NCI-H2227 (cell line): ENCODE data around the gene CUL3.
A peak's percentile ranks its signal among the peaks of the same experiment; 100 is the strongest.
"Not testable (repeated sequence)": the region's sequence is repeated elsewhere in the genome, so short reads cannot be mapped to it uniquely, and the experiment has no call there.

ENCODE experiments used
- DNase-seq: peaks from one replicate; lab custom pipeline; 2025; ENCODE audit not compliant: unreplicated experiment; lab: John Stamatoyannopoulos, UW

The CUL3 gene

DNA sequence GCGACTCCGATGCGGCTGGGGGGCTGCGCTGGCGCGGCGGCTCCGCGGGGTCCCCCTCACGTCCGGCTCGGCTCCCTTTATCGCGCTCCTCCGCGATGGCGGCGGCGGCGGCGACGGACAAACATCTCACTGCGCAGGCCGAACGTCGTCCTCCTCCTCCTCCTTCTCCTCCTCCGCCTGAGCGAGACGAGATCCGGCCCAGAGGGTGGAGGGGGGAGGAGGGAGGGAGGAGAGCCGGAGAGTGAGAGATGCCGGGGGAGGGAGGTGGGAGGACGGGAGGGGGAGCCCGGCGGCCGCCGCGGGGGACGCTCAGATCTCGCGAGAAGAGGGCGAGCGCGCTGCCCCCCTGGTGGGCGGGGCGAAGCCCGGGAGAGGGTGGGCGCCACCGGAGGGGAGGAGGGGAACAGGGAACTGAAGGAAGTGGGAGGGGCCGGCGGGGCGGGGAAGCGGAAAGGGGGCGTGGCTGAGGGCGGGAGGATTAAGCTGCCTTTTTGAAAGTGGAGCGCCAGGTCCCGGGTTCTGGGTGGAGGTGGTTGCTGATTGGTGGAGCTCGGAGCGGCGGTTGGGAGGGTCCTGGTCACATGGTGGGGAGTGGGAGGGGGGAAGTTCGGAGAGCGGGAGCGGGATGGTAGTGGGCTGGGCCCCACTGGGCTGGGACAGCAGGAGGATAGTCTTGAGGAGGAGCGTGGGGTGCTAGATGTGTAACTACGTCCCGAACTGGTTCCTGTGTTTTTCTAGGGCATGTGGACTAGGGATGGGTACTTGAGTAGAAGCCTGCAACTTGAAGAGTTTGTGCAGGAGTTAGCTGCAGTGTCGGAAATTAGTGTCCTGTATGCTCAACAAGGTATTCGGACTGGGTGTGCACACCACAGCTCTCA, at the start of gene CUL3:
TSS of gene CUL3 (minus strand) at position 153 of the 878 bp plus-strand sequence. CDS start 354 bp downstream, outside the sequence.
- peak; percentile 99 for DNase-seq

DNA sequence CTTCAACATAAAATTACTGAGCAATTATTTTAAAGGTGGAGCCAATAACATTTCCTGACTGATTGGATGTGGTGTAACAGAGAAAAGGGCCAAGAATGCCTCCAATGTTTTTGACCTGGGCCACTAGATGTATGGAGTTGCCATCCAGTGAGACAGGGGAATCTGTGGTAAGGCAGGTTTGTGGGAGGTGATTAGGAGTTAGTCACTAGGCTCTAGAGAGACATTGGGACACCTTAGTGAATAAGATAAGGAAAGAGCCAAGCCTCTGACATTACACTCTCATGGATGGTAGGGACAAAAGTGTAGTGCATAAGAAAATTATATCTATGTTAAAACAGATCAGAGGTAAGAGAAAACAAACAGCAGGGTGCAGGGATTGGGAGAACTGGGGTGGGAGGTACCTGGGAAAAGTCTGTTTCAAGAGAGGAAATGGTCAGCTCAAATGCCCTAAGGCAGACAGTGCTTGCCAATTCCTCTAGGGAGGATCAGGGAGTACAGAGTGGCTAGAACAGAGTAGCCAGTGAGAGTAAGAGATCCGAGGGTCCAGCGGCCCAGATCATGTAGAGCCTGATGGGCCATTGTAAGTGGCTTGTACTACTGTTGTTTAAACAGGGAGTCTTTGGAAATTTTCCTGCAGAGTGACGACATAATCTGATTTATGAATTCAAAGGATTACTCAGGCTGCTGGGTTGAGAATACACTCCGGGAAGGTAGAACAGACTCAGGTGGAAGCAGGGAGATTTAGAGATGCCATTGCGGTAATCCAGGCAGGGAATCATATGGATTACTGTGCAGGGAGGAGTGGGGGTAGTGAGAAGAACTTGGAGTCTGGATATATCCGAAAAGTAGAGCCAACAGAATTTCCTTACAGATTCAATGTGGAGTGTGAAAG, 45.7 kb upstream of the CUL3 start:
- DNase-seq, result no peak

DNA sequence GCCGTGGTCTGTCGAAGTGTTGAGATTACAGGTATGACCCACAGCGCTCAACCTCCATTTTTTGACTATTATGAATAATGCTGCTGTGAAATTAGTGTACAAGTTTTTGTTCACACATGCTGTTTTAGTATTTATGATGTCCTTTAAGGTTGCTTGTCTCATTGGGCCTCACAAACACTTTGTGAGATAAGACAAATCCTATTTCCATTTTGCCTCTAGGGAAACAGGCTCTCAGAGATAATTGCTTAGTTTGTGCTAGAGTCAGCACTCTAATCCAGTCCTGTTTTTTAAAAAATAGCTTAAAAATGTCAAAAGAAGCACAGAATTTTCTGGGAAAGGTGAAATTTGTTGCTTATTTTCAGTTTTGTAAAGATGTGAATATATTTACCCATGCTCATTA, 43.3 kb upstream of the CUL3 start:
- DNase-seq, result no peak

DNA sequence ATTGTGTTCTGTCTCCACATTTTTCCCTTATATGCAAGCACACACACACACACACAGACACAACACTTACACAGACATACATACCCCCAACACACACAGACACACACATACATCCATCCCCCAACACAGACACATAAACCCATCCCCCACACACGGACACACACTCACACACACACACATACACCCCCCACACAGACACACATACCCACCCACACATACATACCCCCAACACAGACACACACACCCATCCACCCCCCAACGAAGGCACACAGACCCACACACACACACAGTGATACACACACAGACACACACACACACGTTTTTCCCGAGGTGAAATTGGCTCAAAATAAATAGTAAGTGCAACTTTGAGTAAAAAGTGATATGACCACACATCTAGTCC, 41.6 kb upstream of the CUL3 start:
- no peak for DNase-seq

DNA sequence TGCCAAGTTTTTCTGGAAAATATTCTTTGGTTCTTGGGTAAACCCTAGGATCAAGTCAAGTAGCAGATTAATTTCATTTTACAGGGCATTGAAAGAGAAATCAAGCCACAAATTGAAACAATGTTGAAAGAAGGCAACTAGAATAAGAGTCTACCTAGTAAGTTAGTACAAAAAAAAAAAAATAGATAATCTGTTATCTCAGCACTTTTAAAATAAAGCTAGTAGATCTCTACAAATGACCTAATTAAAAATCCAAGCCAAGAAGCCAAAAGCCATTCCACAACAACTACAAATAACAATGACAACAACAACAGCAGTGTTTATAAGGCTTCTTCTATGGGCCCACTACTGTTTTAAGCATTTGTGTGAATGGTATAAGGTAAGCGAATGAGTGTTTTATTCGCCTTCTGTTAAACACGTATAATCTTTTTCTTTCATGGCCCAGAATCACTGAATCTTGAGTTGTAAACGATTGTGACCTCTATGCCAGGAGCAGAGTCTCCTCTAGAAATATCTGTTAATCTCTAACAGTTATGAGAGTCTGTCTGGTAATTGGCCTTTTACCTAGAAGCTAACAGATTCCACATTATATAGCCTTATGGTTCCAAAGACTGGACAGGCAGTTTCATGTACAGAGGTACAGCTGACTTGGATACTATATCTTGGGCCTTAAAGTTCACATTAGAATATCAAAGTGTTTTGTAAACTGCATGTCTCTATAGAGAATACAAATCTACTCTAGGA, 28.6 kb upstream of the CUL3 start:
- no peak for DNase-seq

DNA sequence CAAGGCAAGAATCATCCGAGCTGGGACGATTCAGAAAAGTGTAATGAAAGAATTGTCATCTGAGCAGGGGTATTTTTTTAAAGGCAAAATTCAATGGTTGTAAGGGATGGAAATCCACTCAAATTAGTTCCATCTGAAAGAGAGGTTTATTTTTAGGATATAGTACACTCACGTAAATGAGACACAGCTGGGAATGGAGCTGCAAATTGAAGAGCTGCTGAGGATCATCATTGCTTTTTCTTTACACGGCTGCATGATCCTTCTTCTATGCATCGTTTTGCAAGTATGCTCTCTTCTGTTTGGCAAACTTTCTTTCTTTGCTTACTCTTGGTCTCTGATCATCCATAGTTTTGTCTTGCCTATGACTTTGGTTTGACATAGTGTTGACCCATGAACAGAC, 27.4 kb upstream of the CUL3 start:
- DNase-seq, result no peak

DNA sequence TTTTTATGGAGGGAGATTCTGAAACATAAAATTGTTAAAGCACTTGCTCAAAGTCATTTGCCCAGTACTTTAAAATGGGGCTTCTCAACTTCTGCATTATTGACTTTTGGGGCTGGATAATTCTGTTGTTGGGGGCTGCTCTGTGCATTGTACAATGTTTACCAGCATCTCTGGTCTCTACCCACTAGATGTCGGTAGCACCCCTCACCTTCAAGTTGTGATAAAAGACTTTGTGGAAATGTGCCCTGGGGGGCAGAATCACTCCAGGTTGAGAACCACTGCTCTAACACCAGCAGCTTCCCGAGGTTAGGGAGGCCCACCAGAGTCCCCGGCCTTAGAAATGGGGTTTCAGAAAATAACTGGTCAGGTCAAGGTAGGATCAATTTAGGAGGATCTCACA, 26.8 kb upstream of the CUL3 start:
- DNase-seq, result no peak

DNA sequence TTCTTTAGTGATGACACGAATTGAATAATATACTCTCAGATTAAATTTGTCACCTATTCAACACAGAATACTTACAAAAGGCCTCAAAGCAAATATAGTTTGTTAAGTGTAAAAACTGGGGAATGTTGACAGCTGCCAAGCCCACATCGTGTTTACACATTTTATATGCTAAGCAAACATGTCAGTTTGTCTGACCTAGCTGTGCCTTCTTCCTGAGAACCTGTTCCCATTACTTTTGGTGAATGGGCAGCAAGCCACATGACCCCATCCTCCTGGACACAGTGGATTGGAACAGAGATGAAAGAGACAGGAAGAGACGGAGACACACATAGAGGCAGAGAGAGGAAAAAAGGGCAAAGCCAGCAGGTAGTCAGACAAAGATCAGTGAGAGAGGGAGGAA, 22.9 kb upstream of the CUL3 start:
- no peak for DNase-seq

DNA sequence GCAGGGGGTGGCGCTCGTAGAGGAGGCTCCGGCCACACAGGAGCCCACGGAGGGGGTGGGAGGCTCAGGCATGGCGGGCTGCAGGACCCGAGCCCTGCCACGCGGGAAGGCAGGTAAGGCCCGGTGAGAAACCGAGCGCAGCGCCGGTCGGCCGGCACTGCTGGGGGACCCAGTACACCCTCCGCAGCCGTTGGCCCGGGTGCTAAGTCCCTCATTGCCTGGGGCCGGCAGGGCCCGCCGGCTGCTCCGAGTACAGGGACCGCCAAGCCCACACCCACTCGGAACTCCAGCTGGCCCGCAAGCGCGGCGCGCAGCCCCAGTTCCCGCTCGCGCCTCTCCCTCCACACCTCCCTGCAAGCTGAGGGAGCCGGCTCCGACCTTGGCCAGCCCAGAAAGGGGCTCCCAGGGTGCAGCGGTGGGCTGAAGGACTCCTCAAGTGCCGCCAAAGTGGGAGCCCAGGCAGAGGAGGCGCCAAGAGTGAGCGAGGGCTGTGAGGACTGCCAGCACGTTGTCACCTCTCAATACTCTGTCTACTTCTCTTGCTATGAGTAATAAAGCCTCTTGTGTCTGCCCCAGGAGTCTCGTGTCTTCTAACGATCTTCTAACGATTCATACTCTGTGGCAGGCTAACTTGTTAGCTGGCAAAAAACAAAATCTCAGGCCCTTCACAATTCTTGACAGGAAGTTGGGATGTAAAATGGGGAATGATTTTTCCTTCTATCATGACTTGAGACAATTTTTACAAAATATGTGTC, 18.8 kb upstream of the CUL3 start:
- DNase-seq, result not testable (repeated sequence)

DNA sequence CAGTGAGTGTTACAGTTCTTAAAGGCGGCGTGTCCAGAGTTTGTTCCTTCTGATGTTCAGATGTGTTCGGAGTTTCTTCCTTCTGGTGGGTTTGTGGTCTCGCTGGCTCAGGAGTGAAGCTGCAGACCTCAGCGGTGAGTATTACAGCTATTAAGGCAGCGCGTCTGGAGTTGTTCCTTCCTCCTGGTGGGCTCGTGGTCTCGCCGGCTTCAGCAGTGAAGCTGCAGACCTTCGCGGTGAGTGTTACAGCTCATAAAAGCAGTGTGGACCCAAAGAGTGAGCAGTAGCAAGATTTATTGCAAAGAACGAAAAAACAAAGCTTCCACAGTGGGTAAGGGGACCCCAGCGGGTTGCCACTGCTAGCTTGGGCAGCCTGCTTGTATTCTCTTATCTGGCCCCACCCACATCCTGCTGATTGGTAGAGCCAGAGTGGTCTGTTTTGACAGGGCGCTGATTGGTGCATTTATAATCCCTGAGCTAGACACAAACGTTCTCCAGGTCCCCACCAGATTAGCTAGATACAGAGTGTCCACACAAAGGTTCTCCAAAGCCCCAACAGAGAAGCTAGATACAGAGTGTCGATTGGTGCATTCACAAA, 17.7 kb upstream of the CUL3 start:
- DNase-seq, result not testable (repeated sequence)

DNA sequence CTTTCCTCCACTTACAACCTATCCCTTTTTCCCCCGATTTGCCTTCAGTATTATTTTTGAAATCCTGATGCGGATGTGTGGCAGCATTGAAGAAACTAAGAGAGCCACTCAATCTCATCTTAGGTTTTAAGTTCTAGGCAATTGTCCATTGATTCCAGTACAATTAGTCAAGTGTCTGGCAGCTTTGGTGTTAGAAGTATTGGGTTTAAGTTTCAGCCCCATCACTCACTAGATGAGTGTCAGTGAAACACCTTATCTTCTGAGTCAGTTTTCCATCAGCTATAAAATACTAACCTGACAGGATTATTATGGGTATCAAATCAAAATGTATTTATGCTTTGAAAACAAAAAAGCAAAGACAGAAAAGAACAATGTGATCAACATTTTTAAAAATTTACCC, 16.8 kb upstream of the CUL3 start:
- no peak for DNase-seq

DNA sequence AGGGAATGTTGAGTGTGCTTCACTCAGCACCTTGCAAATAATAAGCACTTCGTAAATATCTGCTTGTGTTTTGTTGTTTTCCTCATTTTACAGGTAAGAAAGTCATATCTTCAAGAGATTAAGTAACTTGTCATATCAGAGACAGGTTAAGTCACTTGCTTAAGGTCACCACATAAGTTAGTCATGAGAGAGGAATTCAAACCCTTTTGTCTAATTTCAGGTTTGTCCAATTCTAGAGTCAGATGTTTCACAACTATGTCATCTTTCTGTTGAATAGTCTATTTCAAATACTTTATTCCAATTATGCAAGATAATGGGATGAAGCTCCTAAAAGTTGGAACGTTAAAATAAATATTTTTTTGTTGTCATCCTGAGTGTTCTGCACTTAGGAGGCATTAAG, 13.5 kb upstream of the CUL3 start:
- DNase-seq, result no peak

DNA sequence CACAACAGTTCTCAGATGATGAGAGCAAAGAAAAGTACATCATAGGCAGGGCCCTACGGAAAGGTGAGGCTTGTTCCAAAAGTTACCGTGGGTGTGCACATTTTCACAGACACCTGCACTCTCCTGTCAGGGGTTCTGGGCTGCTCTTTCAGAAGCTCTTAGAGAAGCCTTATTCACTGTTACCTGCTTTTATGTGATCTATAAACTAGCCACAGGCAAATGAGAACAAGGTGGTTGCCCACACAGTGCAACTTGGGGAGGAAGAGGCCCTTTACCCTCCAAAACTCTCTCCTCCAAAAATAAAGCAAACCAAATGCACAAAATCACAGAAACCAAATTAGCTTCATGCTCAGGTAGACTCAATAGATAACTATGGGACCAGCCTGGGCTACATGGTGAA, 11.1 kb upstream of the CUL3 start:
- no peak for DNase-seq

DNA sequence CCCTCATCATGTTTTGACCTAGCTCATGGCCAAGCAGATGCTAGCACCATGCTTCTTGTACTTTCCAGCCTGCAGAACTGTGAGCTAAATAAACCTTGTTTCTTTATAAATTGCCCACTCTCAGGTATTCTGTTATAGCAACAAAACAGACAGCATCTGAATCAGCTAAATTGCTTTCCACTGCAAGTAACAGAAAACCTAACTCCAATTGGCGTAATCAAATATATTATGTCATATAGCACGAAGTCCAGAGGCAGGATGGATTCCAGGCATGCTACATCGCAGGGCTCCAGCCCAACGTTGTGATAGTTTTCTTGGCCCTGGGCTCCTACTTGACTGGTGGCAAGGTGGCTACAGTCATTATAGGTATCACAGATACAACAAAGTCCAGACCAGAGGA, 10.4 kb upstream of the CUL3 start:
- no peak for DNase-seq

DNA sequence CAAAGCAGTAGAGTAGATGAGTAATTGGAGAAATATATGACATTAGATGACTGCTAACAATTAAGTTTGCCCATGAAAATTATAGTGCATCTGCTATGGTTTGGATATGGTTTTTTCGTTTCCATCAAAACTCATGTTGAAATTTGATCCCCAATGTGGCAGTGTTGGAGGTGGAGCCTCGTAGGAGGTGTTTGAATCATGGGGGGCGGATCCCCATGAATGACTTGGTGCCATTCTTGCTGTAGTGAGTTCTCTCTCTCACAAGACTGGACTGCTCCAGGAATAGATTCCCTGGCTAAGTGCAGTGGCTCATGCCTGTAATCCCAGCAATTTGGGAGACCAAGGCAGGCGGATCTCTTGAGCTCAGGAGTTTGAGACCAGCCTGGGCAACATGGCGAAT, 9.7 kb upstream of the CUL3 start:
- DNase-seq, result no peak

DNA sequence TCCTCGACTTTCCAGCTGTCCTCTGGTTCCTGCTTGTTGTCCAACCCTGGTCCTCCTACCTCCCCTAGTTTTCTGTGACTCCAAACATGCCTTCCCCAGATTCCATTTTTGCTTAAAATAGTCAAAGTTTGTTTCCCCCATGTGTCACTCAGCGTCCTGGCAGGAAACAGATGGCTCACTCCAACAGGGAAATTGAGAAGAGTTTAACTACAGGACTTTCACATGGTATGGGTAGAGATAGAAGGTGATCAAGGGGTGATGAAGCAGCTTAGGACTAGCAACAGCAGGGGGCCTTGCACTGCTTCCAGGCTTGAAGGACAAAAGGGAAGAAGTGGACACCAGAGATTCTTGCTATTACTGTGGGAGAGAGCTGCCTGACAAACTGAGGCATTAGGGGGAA, 6.1 kb upstream of the CUL3 start:
- DNase-seq, result no peak

DNA sequence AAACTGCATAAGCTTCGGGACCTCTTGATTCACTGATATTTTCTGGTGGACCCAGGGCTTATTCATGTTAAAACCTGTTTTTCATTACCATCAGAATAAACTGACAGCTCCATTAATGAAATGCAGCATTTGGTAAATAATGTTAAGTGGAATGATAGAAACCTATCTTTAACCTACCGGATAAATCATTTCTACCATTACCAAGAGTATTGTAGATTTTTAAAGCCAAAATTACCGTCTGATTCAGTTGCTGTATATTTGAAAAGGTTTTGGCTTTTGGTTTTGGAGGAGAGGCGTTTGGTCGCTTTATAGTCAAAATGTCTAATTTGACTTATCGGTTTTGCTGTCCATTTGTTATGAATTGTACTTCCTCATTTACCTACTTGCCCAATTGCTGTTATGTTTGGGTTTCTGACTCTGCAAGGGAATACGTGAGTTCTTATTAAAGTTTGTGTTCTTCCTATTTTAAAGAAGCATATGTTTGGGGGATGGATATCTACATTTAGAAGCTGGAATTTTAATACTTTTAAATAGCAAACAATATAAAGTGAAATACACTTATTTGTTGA, 1.0 kb upstream of the CUL3 start:
- DNase-seq, result no peak

DNA sequence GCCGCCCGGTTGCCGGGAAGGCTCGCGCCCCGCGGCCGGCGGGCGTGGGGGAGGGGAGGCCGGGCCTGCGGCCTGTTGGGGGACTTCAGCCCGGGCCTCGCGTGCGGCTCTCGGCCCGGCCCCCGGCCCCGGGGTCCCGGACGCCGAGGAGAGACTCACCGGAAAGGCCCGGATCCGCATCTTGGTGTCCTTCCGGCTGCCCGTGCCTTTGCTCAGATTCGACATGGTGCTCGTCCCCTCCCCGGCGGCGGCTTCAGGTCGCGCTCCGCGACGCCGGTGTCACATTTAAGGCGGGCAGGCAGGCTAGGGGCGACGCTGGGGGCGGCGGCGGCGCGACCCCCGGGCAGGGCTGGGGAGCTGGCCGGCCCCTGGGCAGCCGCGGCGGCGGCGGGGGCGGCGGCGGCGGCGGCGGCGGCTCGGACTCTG, 365 bp downstream of the CUL3 start:
- DNase-seq, result peak; percentile 67

DNA sequence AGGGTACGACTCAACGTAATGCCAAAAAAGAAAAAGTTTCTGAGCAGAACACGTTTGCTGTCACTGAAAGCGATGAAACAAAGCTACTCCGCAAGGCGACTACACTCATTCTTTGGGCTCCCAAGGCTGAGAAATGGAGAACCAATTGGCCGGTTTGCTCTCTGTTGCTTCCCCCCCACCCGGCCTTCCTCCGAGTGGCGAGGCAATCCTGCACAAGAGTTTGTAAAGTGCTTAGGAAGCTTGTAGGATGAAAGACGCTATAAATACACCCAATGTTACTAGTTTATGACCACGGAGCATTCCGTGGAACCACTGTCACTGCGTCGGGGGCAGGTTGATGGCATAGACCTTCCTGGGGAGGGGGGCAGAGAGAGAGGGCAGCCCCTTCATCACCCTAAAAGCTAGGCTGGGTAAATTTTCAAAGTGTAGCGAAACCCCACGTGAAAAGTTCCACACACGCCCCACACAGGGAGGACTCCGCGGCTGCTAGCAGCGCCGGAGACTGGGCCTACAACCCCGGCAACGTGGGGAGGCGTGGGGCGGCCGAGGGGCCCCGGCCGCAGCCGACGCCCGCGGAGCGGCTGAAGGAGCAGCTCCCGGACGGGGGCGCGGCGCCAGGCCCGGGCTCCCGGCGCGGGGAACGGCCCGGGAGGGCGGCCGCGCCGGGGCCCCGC, 915 bp downstream of the CUL3 start:
- peak; percentile 48 for DNase-seq
